Mucosa of descending colon (tissue), 3 donors: ENCODE data around the gene BLOC1S1. TPM values are rescaled to one million over a fixed set of nuclear protein-coding genes. Genes with fewer than 3 reads are reported as not detected.
A peak's percentile ranks its signal among the peaks of the same experiment; 100 is the strongest.

Source experiments
- ATAC-seq: fragments of 200-7000 bp; cut with Tn5 transposase; one replicate; pipeline ENCODE4 v1.9.1; 2020; ENCODE audit warnings: mild to moderate bottlenecking, moderate library complexity
- DNase-seq, 3 donors: peaks; one replicate each; pipeline ENCODE4 v3.0.0-alpha.2; 2020
- H3K36me3 ChIP-seq: fragments of 200-600 bp; one replicate; pipeline ENCODE4 v1.8.0; 2021; ENCODE audit warnings: low read depth, mild to moderate bottlenecking
- H3K4me1 ChIP-seq: fragments of 200-600 bp; one replicate; pipeline ENCODE4 v1.8.0; 2021; ENCODE audit warnings: low read depth, mild to moderate bottlenecking
- H3K4me3 ChIP-seq: fragments of 200-600 bp; one replicate; pipeline ENCODE4 v1.8.0; 2021; ENCODE audit warnings: mild to moderate bottlenecking
- H3K9me3 ChIP-seq: fragments of 200-600 bp; one replicate; pipeline ENCODE4 v1.8.0; 2021; ENCODE audit warnings: mild to moderate bottlenecking
- CTCF ChIP-seq: fragments of 200-600 bp; IDR thresholded peaks from one replicate; pipeline ENCODE4 v1.8.0; 2022; ENCODE audit warnings: antibody characterized with exemption, mild to moderate bottlenecking
- intact Hi-C, 2 donors: fragments of 100-400 bp; cut with DNase I in 1 of 2; cut with micrococcal nuclease in 1 of 2; formaldehyde crosslinking; loops; one replicate each; pipeline versions ENCODE4 v1.11.0 to v1.11.1; 2022; cut with DNase I, micrococcal nuclease
- total RNA-seq, 3 donors: library from RNA; stranded (reverse); fragmentation: NEBNext Ultra II Directional in 2 of 3; extraction: Animal tissue kit (Norgen Biotek cat#: 25700) in 2 of 3; gene quantifications; one replicate each; pipeline versions ENCODE4 v1.2.1 to v1.2.4, GENCODE V29; 2021 to 2023
- donor health status: DM: no; HTN: no; CAD: no; lungs with moderate emphysema.
- donor health status: DM: no; HTN: no; CAD: no.
- donor health status: DM: no; HTN: yes; CAD: no.

BLOC1S1 gene
- total RNA-seq, 3 donors from 2014 or later = 201 to 285 (median 241) TPM

- DNase-seq (peak; percentile 83 to 92 (median 91)), ATAC-seq (peak; percentile 91)
- no peaks in the 10 kb centered on the region for H3K36me3 ChIP-seq
- intact Hi-C loops = loop anchor here in 1 of 2 donors (10.0 kb wide), 1 partner anchor 198 kb away; the partner anchor contains the start of gene DGKA
- H3K4me3 ChIP-seq = no peak overlapping the region
- peak; percentile 88 for TF ChIP-seq CTCF
- H3K9me3 ChIP-seq = no peaks in the 10 kb centered on the region
- peaks cover 10% of the 10 kb centered on the region for H3K4me1 ChIP-seq
These were observed 21.1 kb downstream of the BLOC1S1 start for GRCh38 chr12:55736780-55737580.

- ATAC-seq = no peak
- intact Hi-C loops = loop anchor here in 1 of 2 donors (10.0 kb wide), 1 partner anchor 197 kb away; the partner anchor contains the start of gene DGKA
- no peak for TF ChIP-seq CTCF
- Histone ChIP-seq H3K36me3 (no peaks in the 10 kb centered on the region), H3K9me3 (no peaks in the 10 kb centered on the region), H3K4me1 (peaks cover 10% of the 10 kb centered on the region), H3K4me3 (no peak overlapping the region)
- DNase-seq = no peak
These were observed 21.8 kb downstream of the BLOC1S1 start for GRCh38 chr12:55737581-55738122.

GRCh38 chr12:55738123-55739024, 22.5 kb downstream of the BLOC1S1 start:
- Histone ChIP-seq H3K4me1 (peaks cover 11% of the 10 kb centered on the region), H3K9me3 (no peaks in the 10 kb centered on the region), H3K4me3 (no peak overlapping the region), H3K36me3 (no peaks in the 10 kb centered on the region)
- peak; percentile 80 to 96 (median 91) for DNase-seq
- peak; percentile 78 for TF ChIP-seq CTCF
- ATAC-seq = peak; percentile 65
- intact Hi-C loops = loop anchor here in 1 of 2 donors (10.0 kb wide), 1 partner anchor 196 kb away; the partner anchor contains the start of gene DGKA

GRCh38 chr12:55739025-55739378, 23.2 kb downstream of the BLOC1S1 start:
- peaks cover 17% of the 10 kb centered on the region for H3K4me1 ChIP-seq
- intact Hi-C loops = loop anchor here in 1 of 2 donors (10.0 kb wide), 1 partner anchor 196 kb away; the partner anchor contains the start of gene DGKA
- H3K9me3 ChIP-seq = no peaks in the 10 kb centered on the region
- no peak for ATAC-seq
- DNase-seq = no peak
- H3K4me3 ChIP-seq = no peak overlapping the region
- no peak for TF ChIP-seq CTCF
- no peaks in the 10 kb centered on the region for H3K36me3 ChIP-seq

GRCh38 chr12:55741931-55742680, 26.3 kb downstream of the BLOC1S1 start:
- DNase-seq (no peak), ATAC-seq (no peak)
- no peak overlapping the region for H3K4me3 ChIP-seq
- H3K4me1 ChIP-seq = peaks cover 19% of the 10 kb centered on the region
- no peaks in the 10 kb centered on the region for H3K9me3 ChIP-seq
- intact Hi-C loops = loop anchor here in 1 of 2 donors (5.0 to 10.0 kb wide), 2 partner anchors 53 to 200 kb away; no protein-coding TSS in a partner anchor
- TF ChIP-seq CTCF = no peak
- no peaks in the 10 kb centered on the region for H3K36me3 ChIP-seq
